RWPE1 (cell line): ENCODE data around the gene PERM1.
"Not testable (repeated sequence)": the region's sequence is repeated elsewhere in the genome, so short reads cannot be mapped to it uniquely, and the experiment has no call there.

Experiments
- CTCF ChIA-PET: fragments of 350-600 bp; sonication (Branson Sonifier 250); formaldehyde crosslinking; extraction: SDS; loops from one replicate; lab custom pipeline; 2021; lab: Yijun Ruan, JAX
- POLR2A ChIA-PET: fragments of 400-600 bp; formaldehyde crosslinking; extraction: SDS; loops from one replicate; lab custom pipeline; 2020; ENCODE audit warnings: antibody characterized with exemption; ENCODE audit not compliant: low non-redundant PET; lab: Yijun Ruan, JAX
- DNase-seq: peaks from one replicate; pipeline ENCODE4 v3.0.0; 2012; ENCODE audit warnings: low spot score
- H3K27ac ChIP-seq: fragments of 450-650 bp; 2 replicates; pipeline ENCODE4 v1.5.1; 2017
- CTCF ChIP-seq: fragments of 450-650 bp; conservative IDR thresholded peaks from 2 replicates; pipeline ENCODE4 v1.5.1; 2017; ENCODE audit warnings: low read depth, mild to moderate bottlenecking

The PERM1 gene

GRCh38 chr1:947958-948357 is 33.9 kb downstream of the PERM1 start:
- POLR2A ChIA-PET = no interaction called here

GRCh38 chr1:946811-947210 is 35.1 kb downstream of the PERM1 start:
- POLR2A ChIA-PET, DNase-seq, CTCF ChIA-PET, H3K27ac ChIP-seq: not testable (repeated sequence)

More at GRCh38 chr1:947958-948357, 33.9 kb downstream of the PERM1 start:
- DNase-seq = no peak
- CTCF ChIA-PET = no interaction called here
- TF ChIP-seq CTCF = no peak
- H3K27ac ChIP-seq = no peak overlapping the region; the same call in 1 of the 2 replicates

GRCh38 chr1:945688-946556 is 36.0 kb downstream of the PERM1 start:
- TF ChIP-seq CTCF = no peak
- ChIA-PET POLR2A (no interaction called here), CTCF (no interaction called here)
- DNase-seq = no peak
- H3K27ac ChIP-seq = peak overlapping the region; percentile 25

GRCh38 chr1:944341-945325 is 37.3 kb downstream of the PERM1 start:
- peak overlapping the region; percentile 25 for H3K27ac ChIP-seq
- ChIA-PET POLR2A (no interaction called here), CTCF (interaction anchor here (5.4 kb wide), 1 partner anchor 39 kb away, joined by 27 read pairs; no protein-coding TSS in a partner anchor)
- no peak for DNase-seq
- TF ChIP-seq CTCF = no peak

- DNase-seq = no peak
- no peak for TF ChIP-seq CTCF
- H3K27ac ChIP-seq = peak overlapping the region; percentile 25; the same call in 1 of the 2 replicates
- POLR2A ChIA-PET = interaction anchor here (0.6 kb wide), 1 partner anchor 36 kb away, joined by 3 read pairs; no protein-coding TSS in a partner anchor
- CTCF ChIA-PET = interaction anchor here (5.4 kb wide), 1 partner anchor 38 kb away, joined by 27 read pairs; no protein-coding TSS in a partner anchor
Measured at GRCh38 chr1:943545-944340, 38.1 kb downstream of the PERM1 start.

- DNase-seq = no peak
- ChIA-PET POLR2A (interaction anchor here (0.6 kb wide), 2 partner anchors 36 to 1000 kb away, joined by 3 read pairs; no protein-coding TSS in a partner anchor), CTCF (interaction anchor here (5.4 kb wide), 1 partner anchor 37 kb away, joined by 27 read pairs; no protein-coding TSS in a partner anchor)
- TF ChIP-seq CTCF = no peak
- H3K27ac ChIP-seq = no peak overlapping the region
Measured at GRCh38 chr1:942864-943533, 38.9 kb downstream of the PERM1 start.
